HepG2 (cell line): ENCODE results near the gene STK4. TPM values are rescaled to one million over a fixed set of nuclear protein-coding genes. Genes with fewer than 3 reads are reported as not detected.
A peak's percentile ranks its signal among the peaks of the same experiment; 100 is the strongest.

Source experiments
- NR2F6 ChIP-seq, 2 experiments: IDR thresholded peaks; 2 replicates each; pipeline ENCODE4 v1.6.1; 2016; ENCODE audit warnings: antibody characterized with exemption in 1 of 2, mild to moderate bottlenecking in 1 of 2
- PRDM4 ChIP-seq: sonication (generic); formaldehyde crosslinking; IDR thresholded peaks from 2 replicates; pipeline ENCODE4 v1.9.0; 2021; ENCODE audit warnings: missing genetic modification reagents, borderline replicate concordance
- RBM39 ChIP-seq: fragments of 200-400 bp; formaldehyde crosslinking; IDR thresholded peaks from one replicate; pipeline ENCODE4 v1.6.1; 2018; ENCODE audit warnings: antibody characterized with exemption, mild to moderate bottlenecking, low read depth, low read length; ENCODE audit not compliant: poor library complexity, severe bottlenecking
- SPEN ChIP-seq: sonication (generic); formaldehyde crosslinking; IDR thresholded peaks from 2 replicates; pipeline ENCODE4 v1.5.1; 2020; ENCODE audit warnings: low read depth, mild to moderate bottlenecking, missing genetic modification reagents
- TIGD3 ChIP-seq: sonication (generic); formaldehyde crosslinking; IDR thresholded peaks from 2 replicates; pipeline ENCODE4 v1.5.1; 2020; ENCODE audit warnings: mild to moderate bottlenecking, missing genetic modification reagents, borderline replicate concordance
- ZBTB4 ChIP-seq: sonication (generic); formaldehyde crosslinking; IDR thresholded peaks from 2 replicates; pipeline ENCODE4 v1.4.0; 2020; ENCODE audit warnings: missing genetic modification reagents, mild to moderate bottlenecking, borderline replicate concordance
- ZFP62 ChIP-seq: sonication (generic); formaldehyde crosslinking; IDR thresholded peaks from 2 replicates; pipeline ENCODE4 v1.4.0; 2020; ENCODE audit warnings: missing genetic modification reagents
- ZNF329 ChIP-seq: sonication (generic); formaldehyde crosslinking; IDR thresholded peaks from 2 replicates; pipeline ENCODE4 v1.9.0; 2021; ENCODE audit warnings: low read depth, mild to moderate bottlenecking, missing genetic modification reagents
- ZNF547 ChIP-seq: sonication (generic); formaldehyde crosslinking; IDR thresholded peaks from 2 replicates; pipeline ENCODE4 v1.5.1; 2020; ENCODE audit warnings: mild to moderate bottlenecking, missing genetic modification reagents
- ZNF629 ChIP-seq: sonication (generic); formaldehyde crosslinking; conservative IDR thresholded peaks from 2 replicates; pipeline ENCODE4 v1.5.0; 2020; ENCODE audit warnings: missing genetic modification reagents
- ZNF747 ChIP-seq: sonication (generic); formaldehyde crosslinking; IDR thresholded peaks from 2 replicates; pipeline ENCODE4 v1.8.1; 2023; ENCODE audit warnings: missing genetic modification reagents, mild to moderate bottlenecking, borderline replicate concordance
- polyA plus RNA-seq, 8 experiments: library from polyadenylated mRNA; depleted of rRNA in 3 of 8; stranded (reverse) in 7 of 8; unstranded in 1 of 8; fragments of >200 nt; fragmentation: Illumina TruSeq in 4 of 8; extraction: Trizol in 4 of 8; gene quantifications; 2 replicates each; pipeline versions ENCODE4 v1.2.1 to v1.2.3, GENCODE V29; 2011 to 2016; ENCODE audit warnings: low read depth in 4 of 8, missing spikeins in 1 of 8, mixed read lengths in 1 of 8; ENCODE audit not compliant: insufficient read depth in 1 of 8
- total RNA-seq, 5 experiments: library from RNA; depleted of rRNA; stranded (reverse); fragments of >200 nt; fragmentation: Illumina TruSeq; extraction: Trizol; gene quantifications; 2 replicates each; pipeline ENCODE4 v1.2.3, GENCODE V29; 2016; ENCODE audit warnings: low read depth in 1 of 5
- TF ChIP-seq, protein P1 (sequence below): sonication (generic); formaldehyde crosslinking; IDR thresholded peaks from 2 replicates; pipeline ENCODE4 v1.4.0; 2020; ENCODE audit warnings: missing genetic modification reagents, borderline replicate concordance
- TF ChIP-seq, protein P2 (sequence below): sonication (generic); formaldehyde crosslinking; IDR thresholded peaks from 2 replicates; pipeline ENCODE4 v1.9.0; 2022; ENCODE audit warnings: missing genetic modification reagents, mild to moderate bottlenecking, borderline replicate concordance
- TF ChIP-seq, protein P3 (sequence below): IDR thresholded peaks from 2 replicates; pipeline ENCODE4 v1.6.1; 2016; ENCODE audit warnings: low read depth, borderline replicate concordance

Gene STK4
- total and polyA plus RNA-seq, 2 of the 13 experiments (the other 11 are each of a cell fraction or from before 2014, with no cell fraction given) = 25.6 to 38.3 TPM

DNA sequence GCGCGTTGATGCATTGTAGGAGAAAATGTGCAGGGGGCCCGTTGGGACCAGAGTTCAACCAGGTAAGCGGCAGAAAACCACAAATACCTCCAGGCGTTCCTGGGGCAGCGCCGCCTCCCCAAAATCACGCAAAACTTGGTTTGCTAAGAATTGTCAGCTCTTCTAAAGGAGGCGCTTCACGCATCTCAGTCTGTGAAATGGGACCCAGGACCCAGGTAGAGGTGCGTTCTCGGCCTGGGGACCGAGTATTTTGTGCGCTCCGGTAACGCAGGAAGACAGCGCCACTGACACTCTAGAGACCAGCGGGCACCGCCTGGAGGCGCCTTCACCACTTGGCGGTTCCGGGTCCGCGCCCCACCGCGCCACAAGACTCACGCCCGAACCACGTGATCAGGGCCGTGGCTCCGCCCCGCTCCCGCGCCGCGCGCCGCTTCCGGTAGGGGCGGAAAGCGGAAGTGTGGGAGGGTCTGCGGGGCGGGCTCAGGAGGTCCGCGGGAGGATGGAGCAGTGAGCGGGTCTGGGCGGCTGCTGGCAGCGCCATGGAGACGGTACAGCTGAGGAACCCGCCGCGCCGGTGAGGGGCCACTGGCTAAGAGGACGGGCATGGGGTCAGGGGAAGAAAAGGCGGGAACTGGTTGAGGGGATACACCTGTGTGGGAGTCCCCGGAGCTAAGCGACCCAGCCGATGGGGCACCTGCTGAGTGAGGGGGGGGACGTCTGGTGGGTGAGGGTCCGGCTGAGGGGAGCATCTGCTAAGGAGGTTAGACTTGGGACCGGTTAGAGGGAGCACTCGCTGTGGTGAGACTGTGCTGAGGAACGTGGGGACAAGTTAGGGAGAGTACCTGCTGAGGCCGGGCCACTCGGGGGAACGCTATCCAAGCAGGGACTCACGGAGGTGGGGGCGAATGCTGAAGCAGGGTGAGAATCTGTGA lies at the start of gene STK4 (continued):
- TF ChIP-seq, protein P1, sequence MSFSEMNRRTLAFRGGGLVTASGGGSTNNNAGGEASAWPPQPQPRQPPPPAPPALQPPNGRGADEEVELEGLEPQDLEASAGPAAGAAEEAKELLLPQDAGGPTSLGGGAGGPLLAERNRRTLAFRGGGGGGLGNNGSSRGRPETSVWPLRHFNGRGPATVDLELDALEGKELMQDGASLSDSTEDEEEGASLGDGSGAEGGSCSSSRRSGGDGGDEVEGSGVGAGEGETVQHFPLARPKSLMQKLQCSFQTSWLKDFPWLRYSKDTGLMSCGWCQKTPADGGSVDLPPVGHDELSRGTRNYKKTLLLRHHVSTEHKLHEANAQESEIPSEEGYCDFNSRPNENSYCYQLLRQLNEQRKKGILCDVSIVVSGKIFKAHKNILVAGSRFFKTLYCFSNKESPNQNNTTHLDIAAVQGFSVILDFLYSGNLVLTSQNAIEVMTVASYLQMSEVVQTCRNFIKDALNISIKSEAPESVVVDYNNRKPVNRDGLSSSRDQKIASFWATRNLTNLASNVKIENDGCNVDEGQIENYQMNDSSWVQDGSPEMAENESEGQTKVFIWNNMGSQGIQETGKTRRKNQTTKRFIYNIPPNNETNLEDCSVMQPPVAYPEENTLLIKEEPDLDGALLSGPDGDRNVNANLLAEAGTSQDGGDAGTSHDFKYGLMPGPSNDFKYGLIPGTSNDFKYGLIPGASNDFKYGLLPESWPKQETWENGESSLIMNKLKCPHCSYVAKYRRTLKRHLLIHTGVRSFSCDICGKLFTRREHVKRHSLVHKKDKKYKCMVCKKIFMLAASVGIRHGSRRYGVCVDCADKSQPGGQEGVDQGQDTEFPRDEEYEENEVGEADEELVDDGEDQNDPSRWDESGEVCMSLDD (CRISPR knock-in tag) = peak; percentile 50; the same call in 1 of the 2 replicates
- TF ChIP-seq PRDM4 (CRISPR knock-in tag) = no peak
- TF ChIP-seq ZFP62 (CRISPR knock-in tag) = no peak
- TF ChIP-seq, protein P2, sequence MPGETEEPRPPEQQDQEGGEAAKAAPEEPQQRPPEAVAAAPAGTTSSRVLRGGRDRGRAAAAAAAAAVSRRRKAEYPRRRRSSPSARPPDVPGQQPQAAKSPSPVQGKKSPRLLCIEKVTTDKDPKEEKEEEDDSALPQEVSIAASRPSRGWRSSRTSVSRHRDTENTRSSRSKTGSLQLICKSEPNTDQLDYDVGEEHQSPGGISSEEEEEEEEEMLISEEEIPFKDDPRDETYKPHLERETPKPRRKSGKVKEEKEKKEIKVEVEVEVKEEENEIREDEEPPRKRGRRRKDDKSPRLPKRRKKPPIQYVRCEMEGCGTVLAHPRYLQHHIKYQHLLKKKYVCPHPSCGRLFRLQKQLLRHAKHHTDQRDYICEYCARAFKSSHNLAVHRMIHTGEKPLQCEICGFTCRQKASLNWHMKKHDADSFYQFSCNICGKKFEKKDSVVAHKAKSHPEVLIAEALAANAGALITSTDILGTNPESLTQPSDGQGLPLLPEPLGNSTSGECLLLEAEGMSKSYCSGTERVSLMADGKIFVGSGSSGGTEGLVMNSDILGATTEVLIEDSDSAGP (CRISPR knock-in tag) = peak; percentile 98
- peak; percentile 96 for TF ChIP-seq ZBTB4 (CRISPR knock-in tag)
- peak; percentile 96 for TF ChIP-seq ZNF747 (CRISPR knock-in tag)
- TF ChIP-seq SPEN = peak; percentile 99
- TF ChIP-seq ZNF629 (CRISPR knock-in tag) = 0 out of 2 replicates have a peak, but pooled peaks have one; percentile 62
- TF ChIP-seq RBM39 = peak; percentile 91
- no peak for TF ChIP-seq ZNF329
- TF ChIP-seq, protein P3, sequence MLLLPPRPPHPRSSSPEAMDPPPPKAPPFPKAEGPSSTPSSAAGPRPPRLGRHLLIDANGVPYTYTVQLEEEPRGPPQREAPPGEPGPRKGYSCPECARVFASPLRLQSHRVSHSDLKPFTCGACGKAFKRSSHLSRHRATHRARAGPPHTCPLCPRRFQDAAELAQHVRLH = peak; percentile 99
- no peak for TF ChIP-seq TIGD3 (CRISPR knock-in tag)
- peak; percentile 98 for TF ChIP-seq ZNF547 (CRISPR knock-in tag)
- no peak for TF ChIP-seq NR2F6 (IDR thresholded peaks at IDR 0.05)
- peak; percentile 78; the same call in 1 of the 2 replicates for TF ChIP-seq NR2F6 (CRISPR knock-in tag; IDR thresholded peaks at IDR 0.05)
